ENCODE measurements around the gene CD48. TPM values are rescaled to one million over a fixed set of nuclear protein-coding genes. Genes with fewer than 3 reads are reported as not detected.
A peak's percentile ranks its signal among the peaks of the same experiment; 100 is the strongest.

Gene CD48
- total RNA-seq, 2 donors from 2014 or later, result 0.55 to 1.1 TPM

GRCh38 chr1:160651433-160652064, 60.1 kb downstream of the CD48 start:
- Histone ChIP-seq H3K9me3 (ENCODE audit: control insufficient read depth, low read length) (peaks cover 11% of the 10 kb centered on the region), H3K27me3 (ENCODE audit: control insufficient read depth, insufficient read depth, low read length, poor library complexity, severe bottlenecking) (no peaks in the 10 kb centered on the region), H3K36me3 (ENCODE audit: control insufficient read depth, insufficient read depth, low read length) (no peaks in the 10 kb centered on the region), H3K4me1 (ENCODE audit: control insufficient read depth, insufficient read depth, low read length) (peaks cover 17% of the 10 kb centered on the region), H3K27ac (ENCODE audit: low read depth, low read length) (peak overlapping the region; percentile 46), H3K4me3 (ENCODE audit: low read length) (peak overlapping the region; percentile 42), H3K9ac (ENCODE audit: extremely low read depth, low read length, poor library complexity, severe bottlenecking) (no peak overlapping the region)
- peak overlapping the region; percentile 93 for H3K27ac Mint-ChIP-seq
- H3K27me3 Mint-ChIP-seq (ENCODE audit: insufficient read depth), result no peaks in the 10 kb centered on the region
- peak; percentile 50 for DNase-seq
- H3K4me3 Mint-ChIP-seq, result no peak overlapping the region
- TF ChIP-seq, protein P1, sequence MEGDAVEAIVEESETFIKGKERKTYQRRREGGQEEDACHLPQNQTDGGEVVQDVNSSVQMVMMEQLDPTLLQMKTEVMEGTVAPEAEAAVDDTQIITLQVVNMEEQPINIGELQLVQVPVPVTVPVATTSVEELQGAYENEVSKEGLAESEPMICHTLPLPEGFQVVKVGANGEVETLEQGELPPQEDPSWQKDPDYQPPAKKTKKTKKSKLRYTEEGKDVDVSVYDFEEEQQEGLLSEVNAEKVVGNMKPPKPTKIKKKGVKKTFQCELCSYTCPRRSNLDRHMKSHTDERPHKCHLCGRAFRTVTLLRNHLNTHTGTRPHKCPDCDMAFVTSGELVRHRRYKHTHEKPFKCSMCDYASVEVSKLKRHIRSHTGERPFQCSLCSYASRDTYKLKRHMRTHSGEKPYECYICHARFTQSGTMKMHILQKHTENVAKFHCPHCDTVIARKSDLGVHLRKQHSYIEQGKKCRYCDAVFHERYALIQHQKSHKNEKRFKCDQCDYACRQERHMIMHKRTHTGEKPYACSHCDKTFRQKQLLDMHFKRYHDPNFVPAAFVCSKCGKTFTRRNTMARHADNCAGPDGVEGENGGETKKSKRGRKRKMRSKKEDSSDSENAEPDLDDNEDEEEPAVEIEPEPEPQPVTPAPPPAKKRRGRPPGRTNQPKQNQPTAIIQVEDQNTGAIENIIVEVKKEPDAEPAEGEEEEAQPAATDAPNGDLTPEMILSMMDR (conservative IDR thresholded peaks at IDR 0.05), result no peak
- H3K9me3 Mint-ChIP-seq, result peaks cover 6% of the 10 kb centered on the region
- 41 to 45% methylated on average over 1 of the region's 1 CpG for WGBS, 2 experiments (ENCODE audit: insufficient coverage in 1 of 2, insufficient read length in 1 of 2)
- H3K36me3 Mint-ChIP-seq (ENCODE audit: low read depth), result no peaks in the 10 kb centered on the region
- H3K4me1 Mint-ChIP-seq, result peaks cover 54% of the 10 kb centered on the region

DNA sequence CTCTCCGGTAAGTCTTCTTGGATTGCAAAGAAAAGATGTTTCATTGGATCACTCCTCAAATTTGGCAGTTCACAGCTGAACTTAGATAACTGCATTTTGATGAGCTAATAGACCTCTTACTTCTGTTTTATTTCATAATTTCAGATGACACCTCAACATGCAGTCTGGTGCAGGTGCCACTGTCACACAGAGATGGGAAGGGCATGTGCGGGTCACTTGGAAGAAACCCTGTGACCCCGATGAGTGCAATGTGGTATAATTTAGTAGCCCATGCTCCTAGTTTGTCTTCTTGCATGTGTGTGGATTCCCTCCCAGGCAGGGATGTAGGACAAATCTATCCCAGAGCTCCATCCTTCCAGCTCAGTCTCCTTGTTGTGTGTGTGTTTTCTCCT, 64.3 kb downstream of the CD48 start:
- Histone ChIP-seq H3K4me1 (ENCODE audit: control insufficient read depth, insufficient read depth, low read length) (peaks cover 16% of the 10 kb centered on the region), H3K9me3 (ENCODE audit: control insufficient read depth, low read length) (peaks cover 11% of the 10 kb centered on the region), H3K27ac (ENCODE audit: low read depth, low read length) (no peak overlapping the region), H3K36me3 (ENCODE audit: control insufficient read depth, insufficient read depth, low read length) (no peaks in the 10 kb centered on the region), H3K27me3 (ENCODE audit: control insufficient read depth, insufficient read depth, low read length, poor library complexity, severe bottlenecking) (no peaks in the 10 kb centered on the region), H3K9ac (ENCODE audit: extremely low read depth, low read length, poor library complexity, severe bottlenecking) (no peak overlapping the region), H3K4me3 (ENCODE audit: low read length) (no peak overlapping the region)
- no peaks in the 10 kb centered on the region for H3K27me3 Mint-ChIP-seq (ENCODE audit: insufficient read depth)
- H3K4me3 Mint-ChIP-seq, result no peak overlapping the region
- TF ChIP-seq, protein P1 (conservative IDR thresholded peaks at IDR 0.05), result no peak
- no peaks in the 10 kb centered on the region for H3K36me3 Mint-ChIP-seq (ENCODE audit: low read depth)
- peaks cover 35% of the 10 kb centered on the region for H3K4me1 Mint-ChIP-seq
- peaks cover 6% of the 10 kb centered on the region for H3K9me3 Mint-ChIP-seq
- DNase-seq, result no peak
- H3K27ac Mint-ChIP-seq, result no peak overlapping the region
- 92 to 97% methylated on average over 3 of the region's 3 CpGs for WGBS, 2 experiments (ENCODE audit: insufficient coverage in 1 of 2, insufficient read length in 1 of 2)

DNA sequence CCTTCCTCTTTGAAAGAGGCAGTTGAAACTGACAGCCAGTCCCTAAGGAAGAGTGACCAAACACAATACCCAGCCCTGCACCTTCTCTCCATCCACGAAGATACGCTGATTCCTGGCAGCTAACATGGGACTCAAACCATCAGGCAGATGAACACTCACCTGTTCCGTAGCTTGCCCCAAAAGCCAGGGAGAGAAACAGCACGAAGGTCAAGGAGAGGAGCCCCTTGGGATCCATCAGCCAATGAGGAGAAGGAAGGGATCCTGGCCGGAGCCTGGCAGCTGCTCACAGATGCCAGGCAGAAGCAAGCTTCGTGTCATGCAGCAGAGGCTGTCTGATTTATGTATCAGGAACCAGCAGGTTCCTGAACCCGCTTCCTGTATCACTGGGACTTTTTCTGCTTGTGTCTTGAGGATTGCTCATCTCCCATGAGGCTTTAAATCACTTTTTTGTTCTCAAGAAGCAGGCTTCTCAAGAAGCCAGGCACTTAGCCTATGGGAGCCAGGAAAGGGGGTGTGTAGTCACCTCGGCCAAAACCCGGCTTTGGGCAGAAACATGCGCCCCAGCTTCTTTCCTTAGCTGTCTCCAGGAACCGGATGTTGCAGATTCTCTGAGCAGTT, 64.8 kb downstream of the CD48 start, which contains the start of gene SLAMF1:
SLAMF1 (minus strand) TSS at position 334 of the 618 bp plus-strand sequence; CDS start at position 235, 99 bp downstream.
- Mint-ChIP-seq H3K4me3 (no peak within 1 kb of the TSS), H3K27ac (peak within 1 kb of the TSS; percentile 9), H3K4me1 (peaks cover 30% of the 10 kb centered on the region), H3K9me3 (peaks cover 6% of the 10 kb centered on the region), H3K27me3 (ENCODE audit: insufficient read depth) (no peaks in the 10 kb centered on the region), H3K36me3 (ENCODE audit: low read depth) (no peaks in the 10 kb centered on the region)
- H3K4me3 ChIP-seq (ENCODE audit: low read length), result no peak within 1 kb of the TSS
- H3K4me1 ChIP-seq (ENCODE audit: control insufficient read depth, insufficient read depth, low read length), result peaks cover 16% of the 10 kb centered on the region
- DNase-seq, result no peak
- no peaks in the 10 kb centered on the region for H3K27me3 ChIP-seq (ENCODE audit: control insufficient read depth, insufficient read depth, low read length, poor library complexity, severe bottlenecking)
- H3K27ac ChIP-seq (ENCODE audit: low read depth, low read length), result no peak within 1 kb of the TSS
- WGBS, 2 experiments (ENCODE audit: insufficient coverage in 1 of 2, insufficient read length in 1 of 2), result 90 to 93% methylated on average over 11 of the region's 11 CpGs
- H3K36me3 ChIP-seq (ENCODE audit: control insufficient read depth, insufficient read depth, low read length), result no peaks in the 10 kb centered on the region
- TF ChIP-seq, protein P1 (conservative IDR thresholded peaks at IDR 0.05), result no peak
- peaks cover 11% of the 10 kb centered on the region for H3K9me3 ChIP-seq (ENCODE audit: control insufficient read depth, low read length)
- no peak within 1 kb of the TSS for H3K9ac ChIP-seq (ENCODE audit: extremely low read depth, low read length, poor library complexity, severe bottlenecking)

Measured in endodermal cell (in vitro differentiated cells).